ENCODE data around the gene ROGDI. TPM values are rescaled to one million over a fixed set of nuclear protein-coding genes. Genes with fewer than 3 reads are reported as not detected.

Gene ROGDI
- polyA plus RNA-seq, 1 donor (not counting 4 experiments of a cell fraction or from before 2014, with no cell fraction given): 20.5 TPM

DNA sequence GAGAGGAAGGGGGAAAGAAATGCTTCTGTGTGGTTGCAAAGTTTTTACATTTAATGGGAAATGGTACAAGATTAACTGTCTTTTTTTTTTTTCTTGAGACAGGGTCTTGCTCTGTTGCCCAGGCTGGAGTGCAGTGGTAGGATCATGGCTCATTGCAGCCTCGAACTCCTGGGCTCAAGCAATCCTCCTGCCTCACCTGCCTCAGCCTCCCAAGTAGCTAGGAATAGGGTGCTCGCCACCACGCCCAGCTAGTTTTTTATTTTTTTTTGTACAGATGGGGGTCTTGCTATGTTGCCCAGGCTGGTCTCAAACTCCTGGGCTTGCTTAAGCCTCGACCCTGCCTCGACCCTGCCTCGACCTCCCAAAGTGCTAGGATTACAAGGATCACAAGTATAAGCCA, 3.8 kb upstream of the ROGDI start:
- dilution Hi-C loops (cut with MboI; ENCODE audit: extremely low pct_ligation_motif_present, low sequenced_read_pairs): no loop called here
- Histone ChIP-seq H3K4me2 (ENCODE audit: control insufficient read depth, extremely low read depth, insufficient read depth, low read depth, low read length) (no peak overlapping the region), H3K4me1 (ENCODE audit: control insufficient read depth, extremely low read depth, insufficient read depth, low read length) (peaks cover 13% of the 10 kb centered on the region), H3K27me3 (ENCODE audit: control insufficient read depth, extremely low read depth, insufficient read depth, low read length) (no peaks in the 10 kb centered on the region), H2AFZ (ENCODE audit: control insufficient read depth, low read length) (no peak overlapping the region), H3K9me1 (ENCODE audit: control insufficient read depth, extremely low read depth, insufficient read depth, low read length) (no peaks in the 10 kb centered on the region), H3K36me3 (ENCODE audit: control insufficient read depth in 2 of 2, extremely low read depth in 1 of 2, insufficient read depth in 2 of 2, low read length in 2 of 2) (peaks cover 12 to 18% of the 10 kb centered on the region in 2 experiments), H3K4me3 (ENCODE audit: control insufficient read depth in 2 of 3, extremely low read depth in 1 of 3, insufficient read depth in 2 of 3, low read depth in 1 of 3, low read length in 3 of 3) (no peak overlapping the region), H3K79me2 (ENCODE audit: control insufficient read depth, insufficient read depth, low read length) (no peaks in the 10 kb centered on the region), H4K20me1 (ENCODE audit: control insufficient read depth, extremely low read depth, insufficient read depth, low read length) (no peaks in the 10 kb centered on the region), H3K27ac (ENCODE audit: control insufficient read depth, insufficient read depth, low read length) (no peak overlapping the region), H3K9ac (ENCODE audit: control insufficient read depth, extremely low read depth, insufficient read depth, low read length) (no peak overlapping the region), H3K9me3 (ENCODE audit: control insufficient read depth, low read depth, low read length) (no peaks in the 10 kb centered on the region)
- FAIRE-seq (no peak), DNase-seq (ENCODE audit: low read depth, low spot score) (no peak)
- TF ChIP-seq, protein P1, sequence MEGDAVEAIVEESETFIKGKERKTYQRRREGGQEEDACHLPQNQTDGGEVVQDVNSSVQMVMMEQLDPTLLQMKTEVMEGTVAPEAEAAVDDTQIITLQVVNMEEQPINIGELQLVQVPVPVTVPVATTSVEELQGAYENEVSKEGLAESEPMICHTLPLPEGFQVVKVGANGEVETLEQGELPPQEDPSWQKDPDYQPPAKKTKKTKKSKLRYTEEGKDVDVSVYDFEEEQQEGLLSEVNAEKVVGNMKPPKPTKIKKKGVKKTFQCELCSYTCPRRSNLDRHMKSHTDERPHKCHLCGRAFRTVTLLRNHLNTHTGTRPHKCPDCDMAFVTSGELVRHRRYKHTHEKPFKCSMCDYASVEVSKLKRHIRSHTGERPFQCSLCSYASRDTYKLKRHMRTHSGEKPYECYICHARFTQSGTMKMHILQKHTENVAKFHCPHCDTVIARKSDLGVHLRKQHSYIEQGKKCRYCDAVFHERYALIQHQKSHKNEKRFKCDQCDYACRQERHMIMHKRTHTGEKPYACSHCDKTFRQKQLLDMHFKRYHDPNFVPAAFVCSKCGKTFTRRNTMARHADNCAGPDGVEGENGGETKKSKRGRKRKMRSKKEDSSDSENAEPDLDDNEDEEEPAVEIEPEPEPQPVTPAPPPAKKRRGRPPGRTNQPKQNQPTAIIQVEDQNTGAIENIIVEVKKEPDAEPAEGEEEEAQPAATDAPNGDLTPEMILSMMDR (optimal IDR thresholded peaks at IDR 0.05 in 1 of 3, IDR thresholded peaks at IDR 0.05 in 1 of 3, conservative IDR thresholded peaks at IDR 0.05 in 1 of 3; ENCODE audit: extremely low read depth in 1 of 3, insufficient read depth in 2 of 3, low read length in 3 of 3): no peak
- TF ChIP-seq EZH2 (IDR thresholded peaks at IDR 0.05; ENCODE audit: low read length): no peak

DNA sequence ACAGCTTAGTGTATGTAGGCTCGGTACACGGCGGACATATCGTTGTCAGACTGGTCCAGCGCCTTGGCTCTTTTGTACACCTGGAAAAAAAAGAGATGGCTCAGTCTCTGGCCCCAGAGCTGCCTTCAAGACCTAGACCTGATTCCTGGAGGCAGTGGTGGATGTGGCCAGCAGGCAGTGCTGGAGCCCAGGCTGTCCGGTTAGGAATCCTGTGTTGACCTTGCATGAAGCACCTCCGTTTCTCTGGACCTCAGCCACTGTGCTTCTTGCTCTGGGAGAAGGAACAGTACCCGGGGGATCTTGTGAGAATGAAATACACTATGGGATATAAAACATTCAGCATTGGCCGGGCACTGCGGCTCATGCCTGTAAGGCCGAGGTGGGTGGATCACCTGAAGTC, 2.8 kb upstream of the ROGDI start:
- no peak overlapping the region for H3K9ac ChIP-seq (ENCODE audit: control insufficient read depth, extremely low read depth, insufficient read depth, low read length)
- no peak for FAIRE-seq
- dilution Hi-C loops (cut with MboI; ENCODE audit: extremely low pct_ligation_motif_present, low sequenced_read_pairs): no loop called here

More for the DNA sequence above, 2.8 kb upstream of the ROGDI start:
- Histone ChIP-seq H3K4me2 (ENCODE audit: control insufficient read depth, extremely low read depth, insufficient read depth, low read depth, low read length) (no peak overlapping the region), H3K27me3 (ENCODE audit: control insufficient read depth, extremely low read depth, insufficient read depth, low read length) (no peaks in the 10 kb centered on the region), H3K9me3 (ENCODE audit: control insufficient read depth, low read depth, low read length) (no peaks in the 10 kb centered on the region), H3K36me3 (ENCODE audit: control insufficient read depth in 2 of 2, extremely low read depth in 1 of 2, insufficient read depth in 2 of 2, low read length in 2 of 2) (peaks cover 8 to 13% of the 10 kb centered on the region in 2 experiments), H3K4me1 (ENCODE audit: control insufficient read depth, extremely low read depth, insufficient read depth, low read length) (peaks cover 22% of the 10 kb centered on the region), H3K9me1 (ENCODE audit: control insufficient read depth, extremely low read depth, insufficient read depth, low read length) (no peaks in the 10 kb centered on the region), H4K20me1 (ENCODE audit: control insufficient read depth, extremely low read depth, insufficient read depth, low read length) (no peaks in the 10 kb centered on the region), H3K27ac (ENCODE audit: control insufficient read depth, insufficient read depth, low read length) (no peak overlapping the region), H2AFZ (ENCODE audit: control insufficient read depth, low read length) (no peak overlapping the region), H3K79me2 (ENCODE audit: control insufficient read depth, insufficient read depth, low read length) (no peaks in the 10 kb centered on the region), H3K4me3 (ENCODE audit: control insufficient read depth in 2 of 3, extremely low read depth in 1 of 3, insufficient read depth in 2 of 3, low read depth in 1 of 3, low read length in 3 of 3) (no peak overlapping the region)
- DNase-seq (ENCODE audit: low read depth, low spot score): no peak
- TF ChIP-seq EZH2 (IDR thresholded peaks at IDR 0.05; ENCODE audit: low read length): no peak
- TF ChIP-seq, protein P1 (optimal IDR thresholded peaks at IDR 0.05 in 1 of 3, IDR thresholded peaks at IDR 0.05 in 1 of 3, conservative IDR thresholded peaks at IDR 0.05 in 1 of 3; ENCODE audit: extremely low read depth in 1 of 3, insufficient read depth in 2 of 3, low read length in 3 of 3): no peak
